Neural cell (in vitro differentiated cells): ENCODE results near the gene PATL1. TPM values are rescaled to one million over a fixed set of nuclear protein-coding genes. Genes with fewer than 3 reads are reported as not detected.

Experiments
- H2AFZ ChIP-seq: fragments of 200-600, 300-800 bp; sonication (generic), shearing (Covaris generic); 2 replicates; pipeline ENCODE4 v1.6.0; 2014; ENCODE audit warnings: low read depth, mild to moderate bottlenecking, antibody characterized with exemption, low read length, moderate library complexity
- H3F3A ChIP-seq: fragments of 200-600 bp; shearing (Covaris generic); 2 replicates; pipeline ENCODE4 v1.6.1; 2016; ENCODE audit warnings: mild to moderate bottlenecking, moderate library complexity, mixed read lengths, antibody characterized with exemption, low read length; ENCODE audit not compliant: insufficient read depth, poor library complexity, severe bottlenecking
- H3K27ac ChIP-seq: fragments of 200-600, 300-800 bp; sonication (generic), shearing (Covaris generic); 2 replicates; pipeline ENCODE4 v1.5.1; 2014; ENCODE audit warnings: mild to moderate bottlenecking, low read length, moderate library complexity
- H3K27me3 ChIP-seq: fragments of 300-800, 200-600 bp; sonication (generic), shearing (Covaris generic); 2 replicates; pipeline ENCODE4 v1.6.0; 2014; ENCODE audit warnings: mild to moderate bottlenecking, low read depth, low read length, moderate library complexity; ENCODE audit not compliant: insufficient read depth
- H3K36me3 ChIP-seq: fragments of 300-800, 200-600 bp; sonication (generic), shearing (Covaris generic); 2 replicates; pipeline ENCODE4 v1.5.1; 2014; ENCODE audit warnings: mild to moderate bottlenecking, antibody characterized with exemption, low read length, moderate library complexity; ENCODE audit not compliant: insufficient read depth
- H3K4me2 ChIP-seq: fragments of 300-800, 200-600 bp; sonication (generic), shearing (Covaris generic); 2 replicates; pipeline ENCODE4 v1.6.0; 2014; ENCODE audit warnings: mild to moderate bottlenecking, low read length
- H3K4me3 ChIP-seq: fragments of 300-800, 200-600 bp; sonication (generic), shearing (Covaris generic); 2 replicates; pipeline ENCODE4 v1.5.1; 2014; ENCODE audit warnings: mild to moderate bottlenecking, low read length, moderate library complexity
- H3K79me2 ChIP-seq: fragments of 200-600 bp; shearing (Covaris generic); replicated peaks from 2 replicates; pipeline ENCODE4 v1.6.0; 2014; ENCODE audit warnings: mild to moderate bottlenecking, low read length, moderate library complexity; ENCODE audit not compliant: insufficient read depth
- H3K9ac ChIP-seq: fragments of 300-800, 200-600 bp; sonication (generic), shearing (Covaris generic); 2 replicates; pipeline ENCODE4 v1.6.1; 2016; ENCODE audit warnings: mild to moderate bottlenecking, low read length, mixed read lengths
- H3K9me2 ChIP-seq: fragments of 200-600 bp; shearing (Covaris generic); 2 replicates; pipeline ENCODE4 v1.6.1; 2016; ENCODE audit warnings: mild to moderate bottlenecking, low read length, mixed read lengths; ENCODE audit not compliant: insufficient read depth
- H3K9me3 ChIP-seq: fragments of 200-600, 300-800 bp; sonication (generic), shearing (Covaris generic); 2 replicates; pipeline ENCODE4 v1.6.1; 2016; ENCODE audit warnings: mild to moderate bottlenecking, mixed run types, low read length, moderate library complexity, mixed read lengths
- H4K20me1 ChIP-seq: fragments of 200-600 bp; shearing (Covaris generic); 2 replicates; pipeline ENCODE4 v1.6.1; 2016; ENCODE audit warnings: mild to moderate bottlenecking, mixed run types; ENCODE audit not compliant: insufficient read depth
- CTCF ChIP-seq: fragments of 450-650 bp; IDR thresholded peaks from 2 replicates; pipeline ENCODE4 v1.5.1; 2014; ENCODE audit warnings: antibody characterized with exemption, mild to moderate bottlenecking, moderate library complexity; ENCODE audit not compliant: poor library complexity, severe bottlenecking
- EP300 ChIP-seq: fragments of 450-650 bp; conservative IDR thresholded peaks from 2 replicates; pipeline ENCODE4 v1.6.1; 2014; ENCODE audit warnings: antibody characterized with exemption, mild to moderate bottlenecking, moderate library complexity; ENCODE audit not compliant: poor library complexity, severe bottlenecking
- EZH2 ChIP-seq: fragments of 200-600, 300-800 bp; shearing (Covaris generic), sonication (generic); IDR thresholded peaks from 2 replicates; pipeline ENCODE4 v1.6.1; 2014; ENCODE audit warnings: antibody characterized with exemption, low read length, borderline replicate concordance, mild to moderate bottlenecking; ENCODE audit not compliant: insufficient read depth, poor library complexity, severe bottlenecking
- MXI1 ChIP-seq: fragments of 450-650 bp; conservative IDR thresholded peaks from 2 replicates; pipeline ENCODE4 v1.6.1; 2014; ENCODE audit warnings: antibody characterized with exemption, mild to moderate bottlenecking; ENCODE audit not compliant: poor library complexity, severe bottlenecking
- POLR2AphosphoS5 ChIP-seq: IDR thresholded peaks from 2 replicates; pipeline ENCODE4 v1.6.1; 2012
- RAD21 ChIP-seq: fragments of 450-650 bp; conservative IDR thresholded peaks from 2 replicates; pipeline ENCODE4 v1.6.1; 2014; ENCODE audit warnings: antibody characterized with exemption, mild to moderate bottlenecking, moderate library complexity
- REST ChIP-seq: IDR thresholded peaks from 2 replicates; pipeline ENCODE4 v1.6.1; 2012; ENCODE audit warnings: borderline replicate concordance
- SMC3 ChIP-seq: fragments of 450-650 bp; conservative IDR thresholded peaks from 2 replicates; pipeline ENCODE4 v1.6.1; 2014; ENCODE audit warnings: antibody characterized with exemption, mild to moderate bottlenecking, moderate library complexity; ENCODE audit not compliant: poor library complexity
- TAF1 ChIP-seq: IDR thresholded peaks from 2 replicates; pipeline ENCODE4 v1.6.1; 2012; ENCODE audit warnings: low read depth
- polyA plus RNA-seq: library from polyadenylated mRNA; depleted of rRNA; stranded (reverse); fragments of >200 nt; gene quantifications from 2 replicates; pipeline ENCODE4 v1.2.3, GENCODE V29; 2014

The PATL1 gene
- polyA plus RNA-seq, 1 donor from 2014 or later: 3.2 TPM

- H2AFZ ChIP-seq: no peak within 1 kb of the TSS
- TF ChIP-seq CTCF: no peak
- no peak for TF ChIP-seq EZH2
- TF ChIP-seq REST: no peak
- TF ChIP-seq POLR2AphosphoS5: no peak
- TF ChIP-seq MXI1: no peak
- TF ChIP-seq TAF1: no peak
- TF ChIP-seq EP300: no peak
- no peak for TF ChIP-seq SMC3
- no peak for TF ChIP-seq RAD21
- H3F3A ChIP-seq: no peaks in the 10 kb centered on the region
- H3K27me3 ChIP-seq: no peaks in the 10 kb centered on the region
- no peaks in the 10 kb centered on the region for H3K36me3 ChIP-seq
- H3K9ac ChIP-seq: no peak within 1 kb of the TSS
- no peak within 1 kb of the TSS for H3K27ac ChIP-seq
- H3K4me3 ChIP-seq: no peak within 1 kb of the TSS
- H4K20me1 ChIP-seq: no peaks in the 10 kb centered on the region
- H3K79me2 ChIP-seq: no peaks in the 10 kb centered on the region
- H3K4me2 ChIP-seq: no peak within 1 kb of the TSS
- no peaks in the 10 kb centered on the region for H3K9me2 ChIP-seq
- H3K9me3 ChIP-seq: no peaks in the 10 kb centered on the region
These were observed 44.9 kb upstream of the PATL1 start, which contains the start of gene OR10V1 for GRCh38 chr11:59713745-59714144. Gene OR10V1 (minus strand): TSS chr11:59713845. CDS start chr11:59713845, 0 bp downstream.

- H2AFZ ChIP-seq: no peak overlapping the region
- H3K4me3 ChIP-seq: no peak overlapping the region
- no peaks in the 10 kb centered on the region for H3K36me3 ChIP-seq
- TF ChIP-seq TAF1: no peak
- no peaks in the 10 kb centered on the region for H3K27me3 ChIP-seq
- H3K79me2 ChIP-seq: no peaks in the 10 kb centered on the region
- H3K9me2 ChIP-seq: no peaks in the 10 kb centered on the region
- H3F3A ChIP-seq: no peaks in the 10 kb centered on the region
- H3K27ac ChIP-seq: no peak overlapping the region
- H3K9ac ChIP-seq: no peak overlapping the region
- no peaks in the 10 kb centered on the region for H4K20me1 ChIP-seq
- no peak overlapping the region for H3K4me2 ChIP-seq
- no peaks in the 10 kb centered on the region for H3K9me3 ChIP-seq
These were observed 41.5 kb upstream of the PATL1 start for GRCh38 chr11:59710136-59710847.
